T-helper 1 cell treated with Interleukin-12 subunit alpha and Interleukin-12 subunit beta and Interleukin-4 antibody, amounts not matched to agents 30 μg/mL and 1 μg/mL, for 36 hours (primary cell): ENCODE results near the gene BORCS5.

Source experiments
- H3K27ac Mint-ChIP-seq: one replicate; pipeline ENCODE4 v1.8.0; 2021; ENCODE audit warnings: mild to moderate bottlenecking, mixed read lengths
- H3K27me3 Mint-ChIP-seq: one replicate; pipeline ENCODE4 v1.8.0; 2021; ENCODE audit warnings: low read depth, mixed read lengths
- H3K36me3 Mint-ChIP-seq: one replicate; pipeline ENCODE4 v1.8.0; 2021; ENCODE audit warnings: low read depth, mixed read lengths
- H3K4me1 Mint-ChIP-seq: one replicate; pipeline ENCODE4 v1.8.0; 2021; ENCODE audit warnings: low read depth, mixed read lengths
- H3K4me3 Mint-ChIP-seq: one replicate; pipeline ENCODE4 v1.8.0; 2021; ENCODE audit warnings: mild to moderate bottlenecking, moderate library complexity, mixed read lengths
- H3K9me3 Mint-ChIP-seq: one replicate; pipeline ENCODE4 v1.8.0; 2021; ENCODE audit warnings: mixed read lengths

The BORCS5 gene

DNA sequence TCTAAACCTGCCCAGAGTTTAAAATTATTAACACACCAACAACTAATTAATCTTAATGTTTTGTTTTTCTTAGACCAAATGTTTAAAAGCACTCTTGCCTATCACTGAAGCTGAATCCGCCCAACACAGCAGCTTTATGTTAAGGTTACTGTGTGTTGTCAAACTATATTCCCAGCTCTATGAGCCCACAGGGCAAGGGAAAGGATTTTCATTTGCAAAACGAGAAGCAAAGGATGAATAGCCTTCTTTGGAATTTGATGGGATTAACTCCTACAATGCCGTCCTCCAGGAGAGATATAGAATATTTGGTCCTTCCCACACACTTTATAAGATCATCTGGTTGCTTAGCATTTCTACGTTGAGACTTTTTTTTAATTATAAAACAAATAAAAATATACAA, 162.0 kb downstream of the BORCS5 start:
- H3K9me3 Mint-ChIP-seq: no peaks in the 10 kb centered on the region
- H3K4me1 Mint-ChIP-seq: peaks cover 22% of the 10 kb centered on the region
- H3K4me3 Mint-ChIP-seq: no peak overlapping the region
- H3K27ac Mint-ChIP-seq: no peak overlapping the region
- no peaks in the 10 kb centered on the region for H3K27me3 Mint-ChIP-seq
- H3K36me3 Mint-ChIP-seq: peaks cover 65% of the 10 kb centered on the region
